ENCODE measurements around the gene SIDT1. TPM values are rescaled to one million over a fixed set of nuclear protein-coding genes. Genes with fewer than 3 reads are reported as not detected.

The SIDT1 gene
- total RNA-seq, 1 experiment from 2014 or later: 0.22 TPM

GRCh38 chr3:113673593-113673992, 141.2 kb downstream of the SIDT1 start:
- CTCF ChIA-PET: no interaction called here

DNA sequence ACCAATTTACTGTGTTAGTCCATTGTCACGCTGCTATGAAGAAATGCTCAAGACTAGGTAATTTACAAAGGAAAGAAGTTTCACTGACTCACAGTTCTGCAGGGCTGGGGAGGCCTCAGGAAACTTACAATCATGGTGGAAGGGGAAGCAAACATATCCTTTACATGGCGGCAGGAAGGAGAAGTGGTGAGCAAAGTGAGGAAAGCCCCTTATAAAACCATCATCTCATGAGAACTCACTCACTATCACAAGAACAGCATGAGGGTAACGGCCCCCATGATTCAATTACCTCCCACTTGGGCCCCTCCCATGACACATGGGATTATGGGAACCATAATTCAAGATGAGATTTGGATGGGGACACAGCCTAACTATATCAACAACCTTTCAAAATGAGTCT, 143.9 kb downstream of the SIDT1 start:
- H3K36me3 Mint-ChIP-seq: peaks cover 11% of the 10 kb centered on the region
- no peak for ATAC-seq
- H3K27ac Mint-ChIP-seq: no peak overlapping the region
- POLR2A ChIA-PET: no interaction called here
- H3K9me3 Mint-ChIP-seq: peaks cover 14% of the 10 kb centered on the region
- no peak for DNase-seq (ENCODE audit: low spot score)
- H3K4me1 Mint-ChIP-seq: peaks cover 15% of the 10 kb centered on the region
- H3K27me3 Mint-ChIP-seq (ENCODE audit: low read depth): no peaks in the 10 kb centered on the region
- CTCF ChIA-PET: no interaction called here
- no peak overlapping the region for H3K4me3 Mint-ChIP-seq
- no peak for TF ChIP-seq STAT6 (CRISPR knock-in tag; conservative IDR thresholded peaks at IDR 0.05; ENCODE audit: low read depth)
- TF ChIP-seq RELA (CRISPR knock-in tag; IDR thresholded peaks at IDR 0.05; ENCODE audit: borderline replicate concordance): no peak
- TF ChIP-seq TEAD1 (CRISPR knock-in tag; IDR thresholded peaks at IDR 0.05): no peak
- no peak for TF ChIP-seq NR1H2 (CRISPR knock-in tag; IDR thresholded peaks at IDR 0.05)
- TF ChIP-seq NFATC4 (CRISPR knock-in tag; IDR thresholded peaks at IDR 0.05): no peak

More at GRCh38 chr3:113673593-113673992, 141.2 kb downstream of the SIDT1 start:
- TF ChIP-seq FOXK1 (CRISPR knock-in tag; IDR thresholded peaks at IDR 0.05) (no peak), EMX1 (CRISPR knock-in tag; IDR thresholded peaks at IDR 0.05) (no peak), CREM (CRISPR knock-in tag; IDR thresholded peaks at IDR 0.05) (no peak), ZNF423 (CRISPR knock-in tag; IDR thresholded peaks at IDR 0.05) (no peak), ZNF219 (CRISPR knock-in tag; IDR thresholded peaks at IDR 0.05; ENCODE audit: borderline replicate concordance) (no peak), MXD4 (CRISPR knock-in tag; IDR thresholded peaks at IDR 0.05; ENCODE audit: borderline replicate concordance) (no peak)
- TF ChIP-seq, protein P1, sequence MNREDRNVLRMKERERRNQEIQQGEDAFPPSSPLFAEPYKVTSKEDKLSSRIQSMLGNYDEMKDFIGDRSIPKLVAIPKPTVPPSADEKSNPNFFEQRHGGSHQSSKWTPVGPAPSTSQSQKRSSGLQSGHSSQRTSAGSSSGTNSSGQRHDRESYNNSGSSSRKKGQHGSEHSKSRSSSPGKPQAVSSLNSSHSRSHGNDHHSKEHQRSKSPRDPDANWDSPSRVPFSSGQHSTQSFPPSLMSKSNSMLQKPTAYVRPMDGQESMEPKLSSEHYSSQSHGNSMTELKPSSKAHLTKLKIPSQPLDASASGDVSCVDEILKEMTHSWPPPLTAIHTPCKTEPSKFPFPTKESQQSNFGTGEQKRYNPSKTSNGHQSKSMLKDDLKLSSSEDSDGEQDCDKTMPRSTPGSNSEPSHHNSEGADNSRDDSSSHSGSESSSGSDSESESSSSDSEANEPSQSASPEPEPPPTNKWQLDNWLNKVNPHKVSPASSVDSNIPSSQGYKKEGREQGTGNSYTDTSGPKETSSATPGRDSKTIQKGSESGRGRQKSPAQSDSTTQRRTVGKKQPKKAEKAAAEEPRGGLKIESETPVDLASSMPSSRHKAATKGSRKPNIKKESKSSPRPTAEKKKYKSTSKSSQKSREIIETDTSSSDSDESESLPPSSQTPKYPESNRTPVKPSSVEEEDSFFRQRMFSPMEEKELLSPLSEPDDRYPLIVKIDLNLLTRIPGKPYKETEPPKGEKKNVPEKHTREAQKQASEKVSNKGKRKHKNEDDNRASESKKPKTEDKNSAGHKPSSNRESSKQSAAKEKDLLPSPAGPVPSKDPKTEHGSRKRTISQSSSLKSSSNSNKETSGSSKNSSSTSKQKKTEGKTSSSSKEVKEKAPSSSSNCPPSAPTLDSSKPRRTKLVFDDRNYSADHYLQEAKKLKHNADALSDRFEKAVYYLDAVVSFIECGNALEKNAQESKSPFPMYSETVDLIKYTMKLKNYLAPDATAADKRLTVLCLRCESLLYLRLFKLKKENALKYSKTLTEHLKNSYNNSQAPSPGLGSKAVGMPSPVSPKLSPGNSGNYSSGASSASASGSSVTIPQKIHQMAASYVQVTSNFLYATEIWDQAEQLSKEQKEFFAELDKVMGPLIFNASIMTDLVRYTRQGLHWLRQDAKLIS (CRISPR knock-in tag; IDR thresholded peaks at IDR 0.05; ENCODE audit: borderline replicate concordance): no peak
- H3K36me3 Mint-ChIP-seq: peaks cover 9% of the 10 kb centered on the region
- H3K9me3 Mint-ChIP-seq: peaks cover 6% of the 10 kb centered on the region
- no peak overlapping the region for H3K27ac Mint-ChIP-seq
- POLR2A ChIA-PET: interaction anchor here (0.6 kb wide), 1 partner anchor 214 kb away, joined by 6 read pairs; no protein-coding TSS in a partner anchor
- no peak for ATAC-seq
- H3K4me1 Mint-ChIP-seq: peaks cover 15% of the 10 kb centered on the region
- no peak overlapping the region for H3K4me3 Mint-ChIP-seq
- no peaks in the 10 kb centered on the region for H3K27me3 Mint-ChIP-seq (ENCODE audit: low read depth)
- DNase-seq (ENCODE audit: low spot score): no peak

DNA sequence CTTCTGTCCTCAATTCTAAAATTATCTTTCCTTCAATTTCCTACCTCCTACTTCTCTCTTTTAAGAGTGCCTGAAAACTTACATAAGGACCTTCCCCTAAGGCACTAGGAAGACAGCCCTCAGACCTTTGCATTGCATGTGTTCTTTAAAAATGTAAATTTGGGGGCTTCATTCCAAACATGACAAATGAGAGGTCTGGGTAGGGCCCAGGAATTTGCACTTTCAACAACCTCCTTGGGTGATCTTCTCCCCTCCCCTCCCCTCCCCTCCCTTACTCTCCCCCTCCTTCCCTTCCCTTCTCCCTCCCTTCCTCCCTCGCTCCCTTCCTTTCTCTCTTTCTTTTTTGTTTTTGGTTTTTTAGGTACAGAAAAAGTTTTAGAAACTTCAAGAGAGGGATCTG, 145.4 kb downstream of the SIDT1 start:
- CTCF ChIA-PET: no interaction called here
- no peaks in the 10 kb centered on the region for H3K27me3 Mint-ChIP-seq (ENCODE audit: low read depth)
- POLR2A ChIA-PET: interaction anchor here (1.1 kb wide), 1 partner anchor 18 kb away, joined by 3 read pairs; no protein-coding TSS in a partner anchor
- peaks cover 15% of the 10 kb centered on the region for H3K4me1 Mint-ChIP-seq
- H3K4me3 Mint-ChIP-seq: no peak overlapping the region
- H3K9me3 Mint-ChIP-seq: peaks cover 14% of the 10 kb centered on the region
- no peak for DNase-seq (ENCODE audit: low spot score)
- peaks cover 11% of the 10 kb centered on the region for H3K36me3 Mint-ChIP-seq
- no peak for TF ChIP-seq JUN (CRISPR knock-in tag; IDR thresholded peaks at IDR 0.05)
- TF ChIP-seq ZNF281 (CRISPR knock-in tag; IDR thresholded peaks at IDR 0.05): no peak
- no peak for TF ChIP-seq ZSCAN18 (CRISPR knock-in tag; IDR thresholded peaks at IDR 0.05)
- no peak for TF ChIP-seq ZBTB43 (CRISPR knock-in tag; IDR thresholded peaks at IDR 0.05)
- peak; percentile 80 for ATAC-seq
- peak overlapping the region; percentile 10; the same call in 1 of the 2 replicates for H3K27ac Mint-ChIP-seq
